HFFc6 (cell line): ENCODE results near the gene RABGAP1L. TPM values are rescaled to one million over a fixed set of nuclear protein-coding genes. Genes with fewer than 3 reads are reported as not detected.
A peak's percentile ranks its signal among the peaks of the same experiment; 100 is the strongest.

Source experiments
- DNase-seq: peaks from one replicate; pipeline ENCODE4 v3.0.0-alpha.2; 2018
- H3K27ac Mint-ChIP-seq: 2 replicates; pipeline ENCODE4 v1.8.0; 2020; ENCODE audit warnings: mild to moderate bottlenecking, mixed read lengths
- H3K27me3 Mint-ChIP-seq: 2 replicates; pipeline ENCODE4 v1.8.0; 2021; ENCODE audit warnings: mild to moderate bottlenecking, moderate library complexity, mixed read lengths; ENCODE audit not compliant: insufficient read depth
- H3K36me3 Mint-ChIP-seq: 2 replicates; pipeline ENCODE4 v1.8.0; 2021; ENCODE audit warnings: low read depth, mixed read lengths
- H3K4me1 Mint-ChIP-seq: 2 replicates; pipeline ENCODE4 v1.8.0; 2020; ENCODE audit warnings: low read depth, mixed read lengths
- H3K4me3 Mint-ChIP-seq: 2 replicates; pipeline ENCODE4 v1.8.0; 2020; ENCODE audit warnings: mild to moderate bottlenecking, moderate library complexity, mixed read lengths
- H3K9me3 Mint-ChIP-seq: 2 replicates; pipeline ENCODE4 v1.8.0; 2020; ENCODE audit warnings: mild to moderate bottlenecking, mixed read lengths
- total RNA-seq, 6 experiments: library from RNA; stranded (reverse); fragmentation: NEBNext Ultra II Directional; extraction: Animal tissue kit (Norgen Biotek cat#: 25700); gene quantifications; 2 replicates in 1 of 6; 3 replicates in 5 of 6; pipeline ENCODE4 v1.2.3, GENCODE V29; 2021
- TF ChIP-seq, protein P1 (sequence below): fragments of 200-600 bp; sonication (generic); IDR thresholded peaks from 2 replicates; pipeline ENCODE4 v1.5.0; 2021; ENCODE audit warnings: antibody characterized with exemption, mild to moderate bottlenecking

RABGAP1L gene
- total RNA-seq, 6 experiments from 2014 or later: 14.5 to 16.9 (median 16.0) TPM

GRCh38 chr1:175002910-175003517 is 843.7 kb downstream of the RABGAP1L start:
- H3K4me3 Mint-ChIP-seq: no peak overlapping the region
- peaks cover 48% of the 10 kb centered on the region for H3K4me1 Mint-ChIP-seq
- no peaks in the 10 kb centered on the region for H3K9me3 Mint-ChIP-seq
- H3K36me3 Mint-ChIP-seq: peaks cover 7% of the 10 kb centered on the region
- TF ChIP-seq, protein P1, sequence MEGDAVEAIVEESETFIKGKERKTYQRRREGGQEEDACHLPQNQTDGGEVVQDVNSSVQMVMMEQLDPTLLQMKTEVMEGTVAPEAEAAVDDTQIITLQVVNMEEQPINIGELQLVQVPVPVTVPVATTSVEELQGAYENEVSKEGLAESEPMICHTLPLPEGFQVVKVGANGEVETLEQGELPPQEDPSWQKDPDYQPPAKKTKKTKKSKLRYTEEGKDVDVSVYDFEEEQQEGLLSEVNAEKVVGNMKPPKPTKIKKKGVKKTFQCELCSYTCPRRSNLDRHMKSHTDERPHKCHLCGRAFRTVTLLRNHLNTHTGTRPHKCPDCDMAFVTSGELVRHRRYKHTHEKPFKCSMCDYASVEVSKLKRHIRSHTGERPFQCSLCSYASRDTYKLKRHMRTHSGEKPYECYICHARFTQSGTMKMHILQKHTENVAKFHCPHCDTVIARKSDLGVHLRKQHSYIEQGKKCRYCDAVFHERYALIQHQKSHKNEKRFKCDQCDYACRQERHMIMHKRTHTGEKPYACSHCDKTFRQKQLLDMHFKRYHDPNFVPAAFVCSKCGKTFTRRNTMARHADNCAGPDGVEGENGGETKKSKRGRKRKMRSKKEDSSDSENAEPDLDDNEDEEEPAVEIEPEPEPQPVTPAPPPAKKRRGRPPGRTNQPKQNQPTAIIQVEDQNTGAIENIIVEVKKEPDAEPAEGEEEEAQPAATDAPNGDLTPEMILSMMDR: no peak
- DNase-seq: no peak
- H3K27ac Mint-ChIP-seq: no peak overlapping the region; the same call in 1 of the 2 replicates
- H3K27me3 Mint-ChIP-seq: peaks cover 4% of the 10 kb centered on the region; the same call in 1 of the 2 replicates

DNA sequence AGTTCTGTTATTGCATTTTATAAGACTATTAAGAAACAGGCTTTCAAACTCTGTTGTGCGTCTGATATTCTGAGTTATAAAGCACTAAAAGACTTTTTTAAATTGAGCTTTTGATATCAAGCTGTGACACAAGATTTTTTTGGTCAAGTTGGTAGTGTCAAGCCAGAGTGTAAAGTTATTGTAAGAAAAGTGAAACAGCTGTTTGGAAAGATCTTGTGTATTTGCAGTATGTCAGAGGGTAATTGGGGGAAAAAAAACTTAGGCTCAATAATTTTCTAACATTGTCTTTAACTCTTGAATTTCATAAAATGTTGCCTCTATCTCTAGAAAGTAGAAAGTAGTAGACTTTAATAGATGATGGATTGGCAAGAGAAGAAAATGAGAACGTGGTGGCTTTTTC is 844.2 kb downstream of the RABGAP1L start:
- TF ChIP-seq, protein P1: no peak
- Mint-ChIP-seq H3K9me3 (no peaks in the 10 kb centered on the region), H3K4me3 (no peak overlapping the region), H3K27me3 (peaks cover 4% of the 10 kb centered on the region; the same call in 1 of the 2 replicates), H3K36me3 (peaks cover 10% of the 10 kb centered on the region), H3K27ac (no peak overlapping the region; the same call in 1 of the 2 replicates), H3K4me1 (peaks cover 48% of the 10 kb centered on the region)
- no peak for DNase-seq

GRCh38 chr1:175005085-175005783 is 845.9 kb downstream of the RABGAP1L start:
- no peak for DNase-seq
- Mint-ChIP-seq H3K27ac (0 out of 2 replicates have a peak overlapping the region, but pooled peaks have one; percentile 3), H3K9me3 (no peaks in the 10 kb centered on the region), H3K4me1 (peaks cover 48% of the 10 kb centered on the region), H3K4me3 (no peak overlapping the region), H3K36me3 (peaks cover 16% of the 10 kb centered on the region), H3K27me3 (peaks cover 3% of the 10 kb centered on the region; the same call in 1 of the 2 replicates)
- TF ChIP-seq, protein P1: no peak

DNA sequence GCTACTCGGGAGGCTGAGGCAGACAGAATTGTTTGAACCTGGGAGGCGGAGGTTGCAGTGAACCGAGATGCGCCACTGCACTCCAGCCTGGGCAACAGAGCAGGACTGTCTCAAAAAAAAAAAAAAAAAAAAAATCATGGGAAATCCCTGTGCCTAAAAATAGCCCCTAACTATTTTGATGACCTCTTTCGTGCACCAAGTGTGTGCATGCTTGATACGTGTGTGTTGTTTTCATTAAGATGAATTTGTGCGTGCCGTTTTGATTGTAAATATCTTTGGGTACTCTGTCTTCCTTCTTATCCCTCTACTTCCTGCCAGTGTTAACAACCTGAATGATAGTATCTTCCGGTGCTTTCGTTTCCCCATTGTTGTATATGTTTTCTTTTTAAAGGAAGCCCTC is 850.2 kb downstream of the RABGAP1L start:
- Mint-ChIP-seq H3K4me3 (no peak overlapping the region), H3K27me3 (no peaks in the 10 kb centered on the region), H3K9me3 (no peaks in the 10 kb centered on the region), H3K27ac (peak overlapping the region; percentile 17), H3K4me1 (peaks cover 11% of the 10 kb centered on the region), H3K36me3 (peaks cover 42% of the 10 kb centered on the region)
- TF ChIP-seq, protein P1: no peak
- no peak for DNase-seq

DNA sequence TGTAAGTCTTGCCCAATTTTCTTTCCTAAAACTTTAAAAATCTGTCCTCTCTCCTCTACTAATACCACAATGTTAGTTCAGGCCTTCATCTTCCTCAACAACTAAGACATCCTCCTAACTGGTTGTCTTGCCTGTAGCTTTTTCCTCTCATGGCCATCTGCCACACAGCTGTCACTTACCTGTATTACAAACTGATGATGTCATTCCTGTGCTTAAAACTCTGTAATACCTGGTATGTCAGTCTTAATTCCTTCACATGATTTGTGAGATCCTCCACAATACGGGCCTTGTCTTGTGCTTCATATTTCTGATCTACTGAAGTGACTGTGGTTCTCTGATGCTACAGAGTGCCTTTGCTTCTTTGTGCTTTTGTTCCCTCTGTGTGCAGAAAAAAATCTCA is 854.1 kb downstream of the RABGAP1L start:
- peaks cover 49% of the 10 kb centered on the region for H3K36me3 Mint-ChIP-seq
- peaks cover 28% of the 10 kb centered on the region for H3K4me1 Mint-ChIP-seq
- H3K9me3 Mint-ChIP-seq: no peaks in the 10 kb centered on the region
- no peaks in the 10 kb centered on the region for H3K27me3 Mint-ChIP-seq
- TF ChIP-seq, protein P1: no peak
- no peak overlapping the region for H3K4me3 Mint-ChIP-seq
- no peak for DNase-seq
- peak overlapping the region; percentile 9 for H3K27ac Mint-ChIP-seq
